Inferior parietal cortex (tissue), 1 donor: ENCODE results near the gene UBQLN3.

Experiments
- DNase-seq: peaks from one replicate; pipeline ENCODE4 v3.0.0-alpha.2; 2016; ENCODE audit errors: extremely low spot score

The UBQLN3 gene

GRCh38 chr11:5505363-5506048 lies 4.3 kb downstream of the UBQLN3 start:
- no peak for DNase-seq

DNA sequence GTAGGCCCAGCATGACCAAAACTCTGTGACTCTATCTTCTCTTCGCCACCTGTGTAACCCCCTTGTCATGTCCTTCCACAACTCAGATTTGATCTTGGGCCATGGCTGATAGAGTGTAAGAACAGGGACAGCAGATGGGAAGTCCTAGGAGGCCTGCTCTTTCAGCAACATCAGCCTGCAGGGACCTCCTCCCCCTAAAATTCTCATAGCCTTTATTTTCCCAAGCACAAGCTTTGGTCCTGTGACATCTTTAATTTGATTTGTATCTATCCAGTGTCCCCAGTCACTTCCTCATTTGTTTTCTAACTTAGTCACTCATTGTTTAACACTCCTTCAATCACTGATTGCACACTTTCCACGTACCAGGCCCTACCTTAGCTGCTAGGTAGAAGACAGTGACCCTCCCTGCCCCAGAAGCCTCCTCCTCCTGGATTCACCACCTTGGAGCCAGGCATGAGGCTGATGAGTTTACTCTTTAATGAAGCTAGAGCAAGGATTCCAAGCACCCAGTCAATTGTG lies 5.3 kb downstream of the UBQLN3 start:
- no peak for DNase-seq

DNA sequence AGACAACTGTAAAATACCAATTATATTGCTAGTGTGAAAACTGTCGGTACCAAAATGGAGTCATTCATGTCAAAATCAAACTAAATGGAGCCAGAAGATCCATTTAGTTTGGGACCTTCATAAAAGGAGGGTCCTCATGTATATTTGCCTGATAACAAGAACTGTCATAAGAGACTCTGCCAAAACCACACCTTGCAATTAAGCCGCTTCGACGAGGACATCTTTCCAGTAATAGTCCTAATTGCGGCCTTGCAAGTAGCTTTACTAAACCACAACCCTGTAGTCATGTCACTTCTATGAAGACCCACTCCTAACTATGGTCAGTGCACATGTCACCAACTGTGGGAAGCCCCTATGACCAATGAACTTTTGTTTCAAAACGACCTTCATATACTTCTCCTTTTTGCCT lies 9.4 kb downstream of the UBQLN3 start:
- DNase-seq = no peak

DNA sequence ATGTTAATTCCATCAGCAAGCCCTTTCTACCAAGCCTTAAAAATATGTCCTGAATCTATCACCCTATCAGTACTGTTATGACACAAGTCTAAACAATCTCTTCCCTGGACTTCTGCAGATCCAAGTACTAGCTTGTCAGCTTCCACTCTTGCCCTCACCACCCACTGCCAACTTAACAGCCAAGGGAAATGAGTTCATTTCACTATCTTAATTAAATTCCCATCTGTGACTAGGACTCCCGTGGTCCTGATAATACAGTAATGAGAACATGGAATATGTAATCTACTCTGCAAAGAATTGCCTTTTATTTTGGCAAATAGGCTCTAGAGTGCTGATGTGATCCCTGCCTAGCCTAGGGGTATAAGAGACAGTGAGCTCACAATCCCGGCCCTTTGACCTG lies 10.1 kb downstream of the UBQLN3 start:
- DNase-seq = no peak

DNA sequence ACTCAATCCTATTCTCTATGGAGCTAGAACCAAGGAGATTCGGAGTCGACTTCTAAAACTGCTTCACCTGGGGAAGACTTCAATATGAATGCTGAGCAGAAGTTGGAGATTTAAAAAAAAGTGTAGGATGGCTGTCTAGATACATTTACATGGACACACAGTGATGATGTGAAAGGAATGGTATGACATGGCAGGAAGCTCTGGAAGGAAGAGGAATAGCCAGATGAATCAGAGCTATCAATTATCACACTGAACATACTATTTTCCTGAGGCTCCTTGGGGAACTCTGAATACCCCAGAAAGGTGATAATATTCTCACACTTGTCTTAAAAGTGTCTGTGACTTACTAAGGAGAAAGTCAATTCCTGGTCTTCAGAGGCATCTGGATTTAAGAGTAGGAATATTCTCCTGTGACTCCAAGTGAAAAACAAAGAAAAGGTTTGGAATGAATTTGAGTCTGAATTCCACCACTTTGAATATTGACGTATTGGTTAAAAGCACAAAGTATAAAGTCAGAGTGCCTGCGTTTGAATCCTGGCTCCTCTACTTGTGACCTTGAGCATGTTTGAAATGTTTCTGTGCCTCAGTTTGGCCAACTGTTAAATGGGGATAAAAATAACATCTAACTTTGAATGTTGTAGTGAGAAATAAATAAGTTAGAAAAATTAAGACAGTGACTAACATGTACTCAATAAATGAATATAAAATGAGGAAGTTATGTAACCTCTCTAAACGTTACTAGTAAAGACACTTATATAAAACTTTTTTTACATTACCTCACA lies 20.0 kb downstream of the UBQLN3 start:
- no peak for DNase-seq

- DNase-seq = no peak
These were observed 20.9 kb downstream of the UBQLN3 start for GRCh38 chr11:5488798-5489399.

DNA sequence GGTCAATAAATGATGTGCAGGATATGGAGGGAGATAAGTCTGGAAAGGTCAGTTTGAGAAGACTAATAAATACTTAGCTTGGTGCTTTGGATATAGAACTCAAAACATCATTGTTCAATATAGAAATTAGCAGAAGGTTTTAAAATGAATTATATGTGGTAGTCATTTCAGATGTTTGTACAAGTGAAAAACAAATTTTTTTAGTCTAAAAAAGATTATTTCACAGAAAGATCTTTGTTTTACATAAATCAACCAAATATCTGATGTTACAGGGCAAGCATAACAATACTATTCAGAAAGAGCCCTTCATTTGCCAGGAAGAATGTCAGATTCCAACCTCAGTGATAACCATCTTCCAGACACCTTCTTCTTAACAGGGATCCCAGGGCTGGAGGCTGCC lies 21.4 kb downstream of the UBQLN3 start, which contains the start of gene OR52D1:
Gene OR52D1, plus strand, starts transcription at position 301 of the 400 bp plus-strand sequence. Its CDS starts 22 bp downstream, at position 323.
- no peak for DNase-seq

DNA sequence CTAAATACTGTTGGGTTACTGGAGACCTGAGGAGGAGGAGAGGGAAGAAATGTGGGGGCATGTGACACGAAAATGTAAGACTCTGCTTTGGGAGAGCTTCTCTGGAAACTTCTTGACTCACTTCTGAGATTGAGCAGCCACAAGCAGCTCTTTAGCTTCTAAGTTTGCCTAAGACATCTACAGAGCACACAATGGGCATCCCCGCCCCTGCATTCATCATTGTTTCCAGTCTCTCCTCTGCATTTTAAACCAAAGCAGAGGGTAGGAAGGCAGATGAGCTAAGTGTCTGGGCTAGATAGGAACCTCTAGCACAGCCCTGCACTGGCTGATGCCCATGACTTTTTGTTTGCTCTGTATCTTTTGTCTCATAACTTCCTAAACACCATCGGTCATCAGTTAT lies 23.3 kb downstream of the UBQLN3 start:
- no peak for DNase-seq

- DNase-seq = no peak
These were observed 23.8 kb downstream of the UBQLN3 start for GRCh38 chr11:5486003-5486402.

DNA sequence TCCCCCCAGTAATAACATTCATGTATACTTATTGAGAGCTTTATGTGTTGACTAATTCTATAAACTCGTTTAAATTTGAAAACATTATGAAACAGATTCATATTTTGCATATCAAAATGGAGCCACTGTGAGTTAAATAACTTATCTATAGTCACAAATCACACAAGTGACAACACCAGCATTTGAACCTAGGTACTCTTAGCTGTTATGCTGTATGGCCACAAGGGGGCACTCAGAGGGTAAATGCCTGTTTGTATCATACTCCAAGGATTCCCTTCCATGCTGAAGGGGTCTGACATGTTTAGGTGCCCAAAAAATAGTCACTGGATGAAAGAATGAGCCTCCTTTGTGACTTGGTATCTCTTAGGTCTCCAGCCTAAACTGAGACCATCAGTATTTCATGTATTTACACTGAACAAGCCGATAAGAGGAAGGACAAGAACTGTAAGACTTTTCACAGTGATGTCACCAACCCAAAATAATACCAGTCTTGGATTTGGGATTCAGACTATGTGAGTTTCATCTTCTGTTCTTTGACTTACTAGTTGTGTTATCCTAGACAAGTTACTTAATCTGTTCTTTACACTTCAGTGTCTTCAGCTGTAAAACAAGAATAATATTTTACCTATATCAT lies 33.5 kb downstream of the UBQLN3 start:
- peak; percentile 59 for DNase-seq

DNA sequence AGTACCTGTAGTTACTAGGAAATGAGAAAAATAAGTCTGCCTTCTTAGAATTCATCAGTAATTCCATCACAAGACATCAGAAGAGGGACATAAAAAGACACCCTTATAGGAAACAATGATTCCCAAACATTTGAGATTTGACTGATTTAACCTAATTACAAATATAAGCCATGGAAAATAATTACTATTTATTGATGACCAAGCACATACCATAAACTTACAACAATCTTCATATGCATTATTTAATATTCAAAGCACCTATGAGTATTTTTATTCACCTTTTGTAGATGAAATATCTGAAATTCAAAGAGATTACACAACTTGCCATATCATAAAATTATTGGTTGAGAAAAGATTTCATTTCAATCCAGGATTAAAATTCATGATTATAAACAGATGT lies 35.8 kb downstream of the UBQLN3 start:
- no peak for DNase-seq

DNA sequence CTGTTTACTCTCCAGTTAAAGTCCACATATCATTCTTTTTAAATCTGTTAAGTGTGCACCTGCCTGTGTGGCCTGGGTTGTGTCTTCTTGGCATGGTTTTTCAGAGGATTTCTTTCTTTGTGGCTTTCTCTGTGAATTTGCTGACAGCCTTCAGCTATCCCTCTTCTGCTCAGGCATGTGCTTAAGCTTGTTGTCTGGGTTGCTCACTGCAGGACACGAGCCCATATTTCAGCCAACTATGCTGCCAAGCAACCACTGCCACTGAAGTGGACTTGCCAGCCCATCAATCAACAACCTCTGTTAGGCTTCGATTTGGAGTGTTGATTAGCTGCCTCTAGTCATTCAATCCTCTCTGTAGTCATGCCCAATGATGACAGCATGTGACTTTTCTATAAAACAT lies 42.2 kb downstream of the UBQLN3 start:
- no peak for DNase-seq

- DNase-seq = no peak
These were observed 48.7 kb downstream of the UBQLN3 start for GRCh38 chr11:5460983-5461621.
